Activated T-cell treated with anti-CD3 and anti-CD28 coated beads for 24 hours (primary cell): ENCODE data around the gene ALLC.

ENCODE experiments used
- DNase-seq: peaks from one replicate; pipeline ENCODE4 v3.0.0-alpha.2; 2020; ENCODE audit warnings: low read depth

Gene ALLC

GRCh38 chr2:3679180-3679579 is 21.2 kb downstream of the ALLC start:
- no peak for DNase-seq

GRCh38 chr2:3679616-3680393 is 21.8 kb downstream of the ALLC start:
- DNase-seq, result no peak

GRCh38 chr2:3680548-3681345 is 22.7 kb downstream of the ALLC start:
- no peak for DNase-seq

- DNase-seq, result no peak
Observed at GRCh38 chr2:3681625-3682024, 23.6 kb downstream of the ALLC start.

GRCh38 chr2:3682811-3683210 is 24.8 kb downstream of the ALLC start:
- no peak for DNase-seq

GRCh38 chr2:3683748-3684454 is 25.9 kb downstream of the ALLC start:
- DNase-seq, result no peak

GRCh38 chr2:3689998-3690748 is 32.2 kb downstream of the ALLC start:
- no peak for DNase-seq

GRCh38 chr2:3692375-3692774 is 34.4 kb downstream of the ALLC start:
- DNase-seq, result no peak

GRCh38 chr2:3696545-3696944 is 38.5 kb downstream of the ALLC start:
- DNase-seq, result no peak

- no peak for DNase-seq
Observed at GRCh38 chr2:3701071-3701470, 43.1 kb downstream of the ALLC start.

GRCh38 chr2:3703236-3703756 is 45.3 kb downstream of the ALLC start, which contains the start of gene DCDC2C:
DCDC2C (plus strand) TSS chr2:3703575; CDS start chr2:3703752, 177 bp downstream.
- DNase-seq, result no peak

GRCh38 chr2:3703757-3704355 is 45.9 kb downstream of the ALLC start:
- DNase-seq, result no peak

GRCh38 chr2:3704692-3705091 is 46.7 kb downstream of the ALLC start:
- DNase-seq, result no peak

GRCh38 chr2:3705782-3706181 is 47.8 kb downstream of the ALLC start:
- no peak for DNase-seq

GRCh38 chr2:3706892-3707291 is 48.9 kb downstream of the ALLC start:
- DNase-seq, result no peak

- DNase-seq, result no peak
Observed at GRCh38 chr2:3708576-3708975, 50.6 kb downstream of the ALLC start.

- DNase-seq, result no peak
Observed at GRCh38 chr2:3709225-3709624, 51.2 kb downstream of the ALLC start.

GRCh38 chr2:3712424-3712823 is 54.4 kb downstream of the ALLC start:
- no peak for DNase-seq

- no peak for DNase-seq
Observed at GRCh38 chr2:3712831-3713503, 55.0 kb downstream of the ALLC start.

GRCh38 chr2:3718679-3719078 is 60.7 kb downstream of the ALLC start:
- no peak for DNase-seq

GRCh38 chr2:3725002-3725401 is 67.0 kb downstream of the ALLC start:
- DNase-seq, result no peak
